GM18909 (cell line): ENCODE measurements around the gene ENPP1.
"Not testable (repeated sequence)": the region's sequence is repeated elsewhere in the genome, so short reads cannot be mapped to it uniquely, and the experiment has no call there.

Experiments
- ATAC-seq: cut with Tn5 transposase; IDR thresholded peaks from one replicate; pipeline ENCODE4 v1.9.1; 2021; ENCODE audit warnings: mild to moderate bottlenecking; ENCODE audit not compliant: unreplicated experiment, poor library complexity

Gene ENPP1

GRCh38 chr6:131909408-131910218 is 101.8 kb downstream of the ENPP1 start:
- ATAC-seq, result peak; percentile 99

GRCh38 chr6:131910219-131910589 is 102.4 kb downstream of the ENPP1 start:
- peak; percentile 24 for ATAC-seq

GRCh38 chr6:131910956-131911355 is 103.1 kb downstream of the ENPP1 start:
- ATAC-seq, result no peak

- ATAC-seq, result no peak
These were observed 104.1 kb downstream of the ENPP1 start for GRCh38 chr6:131911951-131912350.

GRCh38 chr6:131914234-131914633 is 106.4 kb downstream of the ENPP1 start:
- ATAC-seq, result no peak

GRCh38 chr6:131914967-131915751 is 107.3 kb downstream of the ENPP1 start:
- ATAC-seq, result peak; percentile 81

GRCh38 chr6:131916091-131916796 is 108.4 kb downstream of the ENPP1 start:
- not testable (repeated sequence) for ATAC-seq

GRCh38 chr6:131916847-131917246 is 109.0 kb downstream of the ENPP1 start:
- no peak for ATAC-seq

- no peak for ATAC-seq
These were observed 109.5 kb downstream of the ENPP1 start for GRCh38 chr6:131917318-131917717.

GRCh38 chr6:131917763-131918649 is 110.2 kb downstream of the ENPP1 start:
- no peak for ATAC-seq

- no peak for ATAC-seq
These were observed 111.0 kb downstream of the ENPP1 start for GRCh38 chr6:131918650-131919355.

- no peak for ATAC-seq
These were observed 112.8 kb downstream of the ENPP1 start for GRCh38 chr6:131920656-131921055.

- ATAC-seq, result no peak
These were observed 115.5 kb downstream of the ENPP1 start for GRCh38 chr6:131923356-131923755.

- no peak for ATAC-seq
These were observed 117.2 kb downstream of the ENPP1 start for GRCh38 chr6:131924881-131925474.

- no peak for ATAC-seq
These were observed 121.4 kb downstream of the ENPP1 start for GRCh38 chr6:131929264-131929663.

- ATAC-seq, result no peak
These were observed 122.2 kb downstream of the ENPP1 start for GRCh38 chr6:131929976-131930375.

GRCh38 chr6:131931063-131931750 is 123.4 kb downstream of the ENPP1 start:
- ATAC-seq, result no peak

- no peak for ATAC-seq
These were observed 128.3 kb downstream of the ENPP1 start for GRCh38 chr6:131936156-131936555.
